Thymus (tissue), 11 donors: ENCODE data around the gene SPEM3. TPM values are rescaled to one million over a fixed set of nuclear protein-coding genes. Genes with fewer than 3 reads are reported as not detected.

Experiments
- DNase-seq, 9 donors: peaks; one replicate each; pipeline ENCODE4 v3.0.0-alpha.2; 2013; ENCODE audit warnings: low spot score in 9 of 9, low read depth in 6 of 9, missing footprints in 1 of 9
- H3K27ac ChIP-seq, 2 donors: one replicate each; pipeline ENCODE4 v1.5.1; 2013; ENCODE audit warnings: control low read depth in 1 of 2, low read depth in 1 of 2, low read length in 1 of 2, mild to moderate bottlenecking in 1 of 2, moderate library complexity in 1 of 2
- H3K27me3 ChIP-seq, 2 donors: one replicate each; pipeline ENCODE4 v1.5.1; 2013; ENCODE audit warnings: low read length in 1 of 2; ENCODE audit not compliant: control insufficient read depth in 2 of 2, insufficient read depth in 1 of 2
- H3K36me3 ChIP-seq, 2 donors: one replicate each; pipeline ENCODE4 v1.5.1; 2013; ENCODE audit warnings: low read length in 1 of 2, mild to moderate bottlenecking in 1 of 2, moderate library complexity in 1 of 2; ENCODE audit not compliant: control insufficient read depth in 2 of 2, insufficient read depth in 2 of 2
- H3K4me1 ChIP-seq, 2 donors: one replicate each; pipeline ENCODE4 v1.5.1; 2013; ENCODE audit warnings: low read length in 2 of 2; ENCODE audit not compliant: control insufficient read depth in 2 of 2, insufficient read depth in 2 of 2
- H3K4me3 ChIP-seq, 2 donors: one replicate each; pipeline ENCODE4 v1.5.1; 2013; ENCODE audit warnings: low read length in 2 of 2, control low read depth in 1 of 2, mild to moderate bottlenecking in 1 of 2
- H3K9me3 ChIP-seq, 2 donors: one replicate each; pipeline ENCODE4 v1.5.1; 2013; ENCODE audit warnings: low read length in 1 of 2, mild to moderate bottlenecking in 1 of 2; ENCODE audit not compliant: control insufficient read depth in 2 of 2, insufficient read depth in 1 of 2
- WGBS: extraction: QIAGEN DNeasy Blood & Tissue Kit; methylation state at CpG from one replicate; pipeline ENCODE4 v1.1.7; 2013; 5-methylcytosine and 5-hydroxymethylcytosine counted together
- polyA plus RNA-seq: library from polyadenylated mRNA; stranded (reverse); fragments of 200-250 nt; gene quantifications from one replicate; pipeline ENCODE4 v1.2.3, GENCODE V29; 2013
- total RNA-seq: library from RNA; stranded (reverse); fragments of 120-200 nt; gene quantifications from one replicate; pipeline ENCODE4 v1.2.4, GENCODE V29; 2013
- donor health status: healthy.

SPEM3 gene
- total and polyA plus RNA-seq, 2 donors: not detected

DNA sequence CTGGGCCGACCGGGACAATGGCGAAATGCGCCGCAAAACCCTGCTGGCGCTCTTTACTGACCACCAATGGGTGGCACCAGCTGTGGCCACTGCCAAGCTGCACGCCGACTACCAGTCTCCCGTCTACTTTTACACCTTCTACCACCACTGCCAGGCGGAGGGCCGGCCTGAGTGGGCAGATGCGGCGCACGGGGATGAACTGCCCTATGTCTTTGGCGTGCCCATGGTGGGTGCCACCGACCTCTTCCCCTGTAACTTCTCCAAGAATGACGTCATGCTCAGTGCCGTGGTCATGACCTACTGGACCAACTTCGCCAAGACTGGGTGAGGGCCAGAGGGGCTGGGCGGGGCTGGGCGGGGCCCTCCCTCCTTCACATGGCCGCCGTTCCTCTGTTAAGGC lies 12.9 kb upstream of the SPEM3 start:
- no peaks in the 10 kb centered on the region for H3K36me3 ChIP-seq
- DNase-seq: no peak
- peaks cover 0 to 1% of the 10 kb centered on the region in 2 donors for H3K9me3 ChIP-seq
- no peaks in the 10 kb centered on the region for H3K4me1 ChIP-seq
- no peak overlapping the region for H3K27ac ChIP-seq
- H3K27me3 ChIP-seq: peaks cover 0 to 12% of the 10 kb centered on the region in 2 donors
- 98% methylated on average over 23 of the region's 23 CpGs for WGBS
- no peak overlapping the region for H3K4me3 ChIP-seq

GRCh38 chr17:7416323-7416722 lies 12.3 kb upstream of the SPEM3 start:
- Histone ChIP-seq H3K4me1 (no peaks in the 10 kb centered on the region), H3K4me3 (no peak overlapping the region), H3K9me3 (peaks cover 0 to 1% of the 10 kb centered on the region in 2 donors), H3K27ac (no peak overlapping the region), H3K36me3 (no peaks in the 10 kb centered on the region), H3K27me3 (peaks cover 0 to 6% of the 10 kb centered on the region in 2 donors)
- 96% methylated on average over 6 of the region's 6 CpGs for WGBS
- DNase-seq: no peak

GRCh38 chr17:7417056-7417655 lies 11.5 kb upstream of the SPEM3 start:
- 98% methylated on average over 54 of the region's 54 CpGs for WGBS
- H3K9me3 ChIP-seq: peaks cover 0 to 1% of the 10 kb centered on the region in 2 donors
- no peaks in the 10 kb centered on the region for H3K36me3 ChIP-seq
- H3K27ac ChIP-seq: no peak overlapping the region
- no peaks in the 10 kb centered on the region for H3K4me1 ChIP-seq
- no peak for DNase-seq
- H3K4me3 ChIP-seq: no peak overlapping the region
- peaks cover 0 to 5% of the 10 kb centered on the region in 2 donors for H3K27me3 ChIP-seq

DNA sequence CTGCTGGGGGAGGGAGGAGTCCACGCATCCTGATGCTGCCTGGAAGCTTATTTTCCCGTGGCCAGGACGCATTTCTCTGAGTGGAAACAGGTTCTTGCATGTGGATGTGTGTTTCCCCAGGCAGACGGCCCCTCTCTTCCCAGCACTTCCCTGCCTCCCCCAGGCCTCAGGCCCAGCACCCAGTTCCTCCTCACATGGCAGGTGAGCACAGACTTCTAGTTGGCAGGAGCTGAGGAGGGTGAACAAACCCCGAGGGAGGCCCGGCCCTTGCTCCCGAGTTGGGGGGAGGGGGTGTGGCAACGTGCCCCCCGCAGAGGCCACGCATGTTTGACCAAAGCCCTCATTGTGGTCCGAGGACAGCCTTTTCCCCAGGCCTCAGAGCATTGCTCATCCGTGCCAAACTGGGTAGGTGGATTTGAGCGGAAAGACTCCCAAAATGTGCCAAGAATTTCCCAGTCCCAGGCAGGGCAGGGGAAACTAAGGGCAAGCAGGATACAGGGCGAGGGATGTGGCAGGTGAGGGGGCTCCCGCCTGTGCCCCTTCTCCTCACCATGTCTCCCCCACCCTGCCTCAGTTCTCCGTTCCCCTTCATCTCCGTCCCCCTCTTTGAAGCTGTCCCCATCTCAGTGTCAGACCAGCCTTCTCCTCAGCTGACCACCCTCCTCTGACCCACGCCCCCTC lies 10.0 kb upstream of the SPEM3 start:
- Histone ChIP-seq H3K27me3 (peaks cover 0 to 4% of the 10 kb centered on the region in 2 donors), H3K4me1 (no peaks in the 10 kb centered on the region), H3K27ac (no peak overlapping the region), H3K36me3 (no peaks in the 10 kb centered on the region), H3K9me3 (peaks cover 0 to 1% of the 10 kb centered on the region in 2 donors), H3K4me3 (no peak overlapping the region)
- no peak for DNase-seq
- 86% methylated on average over 18 of the region's 18 CpGs for WGBS

DNA sequence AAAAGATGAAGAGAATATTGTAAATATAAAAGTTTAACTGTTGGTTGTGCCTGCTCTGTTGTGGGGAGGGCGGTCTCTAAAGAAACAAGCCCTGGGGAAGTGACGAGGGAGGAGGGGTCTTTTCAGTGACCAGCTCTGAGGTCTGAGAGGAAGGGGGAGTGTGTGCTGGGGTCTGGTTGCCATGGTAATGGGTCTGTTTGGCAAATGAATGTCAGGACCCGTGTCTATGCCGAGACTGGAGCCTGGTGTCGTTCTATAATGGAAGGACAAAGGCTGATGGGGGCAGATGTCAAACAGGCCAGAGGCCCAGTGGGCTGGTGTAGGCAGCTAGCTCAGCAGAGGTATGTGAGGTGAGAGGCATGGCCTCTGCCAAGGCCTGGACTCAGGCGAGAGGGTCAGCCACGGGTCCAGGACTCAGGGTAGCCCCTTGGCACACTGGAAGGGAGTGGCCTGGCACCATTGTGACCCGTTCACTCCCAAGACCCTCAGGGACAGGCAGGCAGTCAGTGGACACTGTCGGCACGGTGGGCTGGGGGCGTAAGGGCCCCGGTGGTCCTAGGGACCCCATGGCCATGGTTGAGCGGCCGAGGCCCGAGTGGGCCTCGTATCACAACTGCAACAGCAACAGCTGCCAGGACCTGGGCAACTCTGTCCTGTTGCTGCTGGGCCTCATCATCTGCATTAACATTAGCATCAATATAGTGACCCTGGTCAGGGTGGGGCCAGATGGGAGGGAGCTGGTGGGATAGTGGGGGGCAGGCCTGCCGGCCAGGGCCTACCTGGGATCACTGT lies 8.6 kb upstream of the SPEM3 start, which contains the start of gene SPEM1:
SPEM1 (plus strand) TSS at position 506 of the 792 bp plus-strand sequence; CDS start at position 567, 61 bp downstream.
- H3K4me3 ChIP-seq: no peak within 1 kb of the TSS
- DNase-seq: no peak
- 95% methylated on average over 17 of the region's 17 CpGs for WGBS
- H3K27ac ChIP-seq: no peak within 1 kb of the TSS
- peaks cover 0 to 4% of the 10 kb centered on the region in 2 donors for H3K27me3 ChIP-seq
- H3K9me3 ChIP-seq: peaks cover 0 to 1% of the 10 kb centered on the region in 2 donors
- no peaks in the 10 kb centered on the region for H3K4me1 ChIP-seq
- H3K36me3 ChIP-seq: no peaks in the 10 kb centered on the region

- Histone ChIP-seq H3K27ac (no peak overlapping the region), H3K36me3 (no peaks in the 10 kb centered on the region), H3K4me3 (no peak overlapping the region), H3K9me3 (no peaks in the 10 kb centered on the region), H3K27me3 (peaks cover 0 to 3% of the 10 kb centered on the region in 2 donors), H3K4me1 (no peaks in the 10 kb centered on the region)
- WGBS: 97% methylated on average over 16 of the region's 16 CpGs
- no peak for DNase-seq
These were observed 7.5 kb upstream of the SPEM3 start for GRCh38 chr17:7421186-7421585.

DNA sequence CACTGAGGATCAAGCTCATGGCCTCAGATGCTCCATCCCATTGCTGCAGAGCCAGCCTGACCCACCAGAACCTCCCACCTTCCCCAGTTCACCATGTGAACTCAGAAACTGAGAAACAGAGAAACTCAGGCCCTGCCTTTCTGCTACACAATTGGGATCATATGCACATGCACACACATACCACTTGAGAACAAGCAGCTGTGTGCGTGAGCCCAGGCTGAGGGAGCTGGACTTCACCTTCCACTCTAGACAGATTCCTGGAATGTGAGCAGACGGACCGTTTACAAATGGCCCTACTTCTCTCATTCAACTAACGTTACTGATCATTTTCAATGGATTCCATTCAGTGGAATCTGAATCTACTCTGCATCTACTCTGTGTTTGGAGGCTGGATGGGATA lies 5.0 kb upstream of the SPEM3 start:
- no peak overlapping the region for H3K4me3 ChIP-seq
- 92% methylated on average over 4 of the region's 4 CpGs for WGBS
- no peaks in the 10 kb centered on the region for H3K9me3 ChIP-seq
- peaks cover 0 to 3% of the 10 kb centered on the region in 2 donors for H3K27me3 ChIP-seq
- H3K4me1 ChIP-seq: no peaks in the 10 kb centered on the region
- H3K27ac ChIP-seq: no peak overlapping the region
- DNase-seq: no peak
- H3K36me3 ChIP-seq: no peaks in the 10 kb centered on the region

DNA sequence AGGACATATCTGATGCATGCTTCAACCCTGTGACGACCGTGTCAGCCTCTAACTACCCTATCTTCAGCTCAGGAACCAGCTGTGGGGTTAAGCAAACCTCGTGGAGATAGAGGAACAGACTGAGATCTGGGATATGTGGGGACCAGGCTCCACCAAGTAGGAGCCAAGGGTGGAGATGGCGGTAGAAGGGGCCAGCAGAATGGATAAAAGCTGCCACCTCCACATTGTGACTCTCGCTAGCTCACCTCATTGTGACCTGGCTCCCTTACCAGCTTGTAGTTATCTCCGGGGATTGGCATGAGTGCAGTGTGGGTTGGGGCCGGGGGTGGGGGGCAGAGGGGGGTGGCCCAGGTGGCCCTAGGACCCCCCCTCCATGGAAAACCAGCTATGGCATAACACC lies 3.3 kb upstream of the SPEM3 start, which contains the start of gene SPEM2:
SPEM2 (plus strand) TSS at position 301 of the 400 bp plus-strand sequence; CDS start at position 374, 73 bp downstream.
- H3K36me3 ChIP-seq: no peaks in the 10 kb centered on the region
- no peak within 1 kb of the TSS for H3K4me3 ChIP-seq
- peaks cover 0 to 6% of the 10 kb centered on the region in 2 donors for H3K27me3 ChIP-seq
- no peaks in the 10 kb centered on the region for H3K4me1 ChIP-seq
- no peaks in the 10 kb centered on the region for H3K9me3 ChIP-seq
- no peak within 1 kb of the TSS for H3K27ac ChIP-seq
- DNase-seq: no peak
- 88% methylated on average over 7 of the region's 7 CpGs for WGBS

GRCh38 chr17:7425756-7426155 lies 2.9 kb upstream of the SPEM3 start:
- H3K36me3 ChIP-seq: no peaks in the 10 kb centered on the region
- 91% methylated on average over 8 of the region's 8 CpGs for WGBS
- no peaks in the 10 kb centered on the region for H3K4me1 ChIP-seq
- no peak overlapping the region for H3K4me3 ChIP-seq
- no peaks in the 10 kb centered on the region for H3K9me3 ChIP-seq
- H3K27ac ChIP-seq: no peak overlapping the region
- DNase-seq: no peak
- peaks cover 0 to 6% of the 10 kb centered on the region in 2 donors for H3K27me3 ChIP-seq
